HG03565 (cell line): ENCODE data around the gene GABRR1.
A peak's percentile ranks its signal among the peaks of the same experiment; 100 is the strongest.
"Not testable (repeated sequence)": the region's sequence is repeated elsewhere in the genome, so short reads cannot be mapped to it uniquely, and the experiment has no call there.

ENCODE experiments used
- ATAC-seq: cut with Tn5 transposase; IDR thresholded peaks from one replicate; pipeline ENCODE4 v1.9.1; 2021; ENCODE audit warnings: mild to moderate bottlenecking, moderate library complexity; ENCODE audit not compliant: unreplicated experiment

GABRR1 gene

DNA sequence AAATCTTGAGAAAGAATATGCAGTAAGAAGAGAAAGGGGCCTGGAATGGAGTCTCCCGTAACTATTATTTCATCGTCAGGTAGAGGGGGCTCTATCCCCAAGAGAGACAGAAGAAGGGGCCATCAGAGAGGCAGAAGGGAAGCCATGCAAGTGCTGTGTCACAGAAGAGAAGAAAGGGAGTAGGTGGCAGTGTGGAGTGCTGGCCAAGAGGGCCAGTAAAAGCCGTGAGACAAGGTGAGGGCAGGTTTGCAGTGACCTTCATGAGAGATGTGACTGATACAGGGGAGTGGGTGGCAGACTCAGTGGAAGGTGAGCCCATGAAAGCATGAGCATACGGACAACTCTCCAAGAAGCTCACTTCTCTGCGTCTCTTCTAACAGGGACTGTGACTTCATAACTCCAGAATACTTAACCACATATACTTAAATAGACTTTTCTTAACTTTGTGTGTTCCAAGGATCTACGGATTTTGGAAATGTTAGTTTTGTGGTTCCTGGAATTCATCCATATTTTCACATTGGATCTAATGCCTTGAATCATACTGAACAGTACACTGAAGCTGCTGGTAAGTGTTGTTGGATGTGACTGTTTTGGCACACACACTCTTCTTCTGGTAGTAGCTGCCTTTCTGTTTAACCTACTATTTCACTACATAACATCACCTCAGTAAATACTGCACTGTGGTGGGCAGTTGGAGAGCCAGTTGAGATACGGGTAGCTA lies 55.7 kb downstream of the GABRR1 start:
- no peak for ATAC-seq

DNA sequence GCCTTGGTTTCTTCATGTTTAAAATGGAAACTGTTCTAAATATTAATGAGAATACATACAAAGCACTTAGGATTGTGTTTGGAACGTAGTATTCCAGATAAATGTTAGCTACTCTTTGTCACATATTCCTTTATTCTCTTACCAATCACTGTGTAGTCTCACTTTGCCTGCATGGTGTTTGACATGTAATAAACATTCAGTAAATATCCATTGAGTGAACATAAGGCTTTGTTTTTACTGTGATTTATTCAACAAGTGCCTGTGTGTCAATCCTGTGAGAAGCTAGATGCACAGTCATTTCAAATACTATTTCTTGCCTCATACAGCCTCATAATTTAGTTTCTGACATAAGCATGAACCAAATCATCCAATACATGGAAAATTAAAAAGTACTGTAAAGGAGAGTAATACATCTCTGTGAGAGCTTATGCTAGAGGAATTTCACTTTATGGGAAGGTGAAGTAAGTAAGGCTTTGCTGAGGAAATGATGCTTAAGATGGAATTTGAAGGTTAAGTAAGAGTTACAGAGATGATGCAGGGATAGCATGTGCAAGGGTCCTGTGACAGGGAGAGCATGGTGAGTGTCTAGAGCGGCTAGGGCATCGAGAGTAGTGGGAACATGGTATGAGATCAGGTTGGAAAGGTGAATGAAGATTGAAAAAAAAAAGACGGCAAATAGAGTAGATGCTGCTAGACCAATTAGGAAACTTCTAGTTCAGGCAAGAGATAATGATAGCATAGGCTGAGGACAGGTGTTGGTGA lies 56.6 kb downstream of the GABRR1 start:
- ATAC-seq = no peak

- ATAC-seq = no peak
These were observed 63.0 kb downstream of the GABRR1 start for GRCh38 chr6:89154131-89154530.

DNA sequence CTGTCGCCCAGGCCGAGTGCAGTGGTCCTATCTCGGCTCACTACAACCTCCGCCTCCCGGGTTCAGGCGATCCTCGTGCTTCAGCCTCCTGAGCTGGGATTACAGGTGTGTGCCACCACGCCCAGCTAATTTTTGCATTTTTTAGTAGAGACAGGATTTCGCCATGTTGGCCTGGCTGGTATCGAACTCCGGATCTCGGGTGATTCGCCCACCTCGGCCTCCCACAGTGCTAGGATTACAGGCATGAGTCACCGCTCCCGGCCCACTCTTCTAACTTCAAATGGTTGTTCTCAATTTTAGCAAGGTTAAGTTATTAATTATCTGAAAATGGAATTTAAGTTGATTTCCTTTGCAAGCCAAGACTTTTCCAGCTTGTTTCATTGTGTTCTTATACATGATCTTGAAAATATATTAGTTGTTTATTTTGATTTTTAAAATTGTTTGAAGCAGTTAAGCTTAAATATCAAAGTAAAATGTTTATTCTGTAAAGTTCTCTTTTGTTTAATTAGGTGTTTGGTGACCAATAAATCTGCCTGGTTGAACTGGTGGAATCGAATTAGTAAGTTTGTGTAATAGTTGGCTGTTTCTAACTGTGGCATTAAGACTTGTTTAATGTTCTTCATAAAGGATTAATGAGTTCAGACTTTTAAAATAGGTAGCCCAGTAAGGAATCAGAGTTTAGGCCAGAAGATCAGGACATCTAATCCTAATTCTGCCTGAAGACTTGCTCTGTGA lies 69.0 kb downstream of the GABRR1 start:
- no peak for ATAC-seq

GRCh38 chr6:89146718-89147700 lies 70.1 kb downstream of the GABRR1 start:
- ATAC-seq = peak; percentile 7

- peak; percentile 30 for ATAC-seq
These were observed 71.0 kb downstream of the GABRR1 start, which contains the start of gene PM20D2 for GRCh38 chr6:89145956-89146717. PM20D2 (plus strand) TSS chr6:89146055; CDS start chr6:89146145, 90 bp downstream.

DNA sequence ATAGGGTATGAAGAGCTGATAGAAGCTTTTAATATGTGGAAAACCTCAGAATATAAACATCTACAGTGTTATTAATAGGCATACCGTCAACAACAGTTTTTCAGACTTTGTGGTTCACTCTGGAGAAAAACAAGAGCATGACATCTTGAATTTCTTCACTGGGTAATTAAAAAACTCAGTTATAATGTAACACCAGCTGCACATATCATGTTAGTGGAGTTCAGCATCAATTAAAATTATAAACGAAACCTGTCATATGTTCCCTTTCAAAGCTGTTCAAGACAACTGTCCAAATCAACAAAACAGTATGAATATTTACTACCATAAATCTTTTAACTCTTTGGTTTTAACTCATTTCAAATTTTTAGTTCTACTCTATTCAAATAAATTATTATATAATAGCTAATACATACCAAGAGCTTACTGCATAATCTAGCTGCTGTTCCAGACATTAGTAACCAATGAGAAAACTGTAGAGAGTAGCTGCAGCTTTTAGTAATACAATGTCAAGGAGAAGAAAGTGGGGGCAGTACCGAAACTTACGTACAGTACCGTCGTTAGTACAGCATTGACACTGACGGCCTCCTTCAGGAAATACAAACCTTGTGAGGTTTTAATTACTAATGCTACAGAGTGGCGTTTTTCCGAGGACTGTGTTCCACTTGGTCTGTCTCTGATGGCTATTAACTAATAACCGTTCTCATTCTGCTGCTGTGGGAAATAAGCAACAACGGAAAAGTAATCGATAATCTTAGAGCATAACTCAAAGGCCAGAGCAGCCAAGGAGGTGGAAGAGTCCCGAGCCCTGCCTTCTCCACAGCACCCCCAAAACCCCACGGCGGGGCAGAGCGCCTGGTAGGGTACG lies 71.8 kb downstream of the GABRR1 start:
- peak; percentile 42 for ATAC-seq

DNA sequence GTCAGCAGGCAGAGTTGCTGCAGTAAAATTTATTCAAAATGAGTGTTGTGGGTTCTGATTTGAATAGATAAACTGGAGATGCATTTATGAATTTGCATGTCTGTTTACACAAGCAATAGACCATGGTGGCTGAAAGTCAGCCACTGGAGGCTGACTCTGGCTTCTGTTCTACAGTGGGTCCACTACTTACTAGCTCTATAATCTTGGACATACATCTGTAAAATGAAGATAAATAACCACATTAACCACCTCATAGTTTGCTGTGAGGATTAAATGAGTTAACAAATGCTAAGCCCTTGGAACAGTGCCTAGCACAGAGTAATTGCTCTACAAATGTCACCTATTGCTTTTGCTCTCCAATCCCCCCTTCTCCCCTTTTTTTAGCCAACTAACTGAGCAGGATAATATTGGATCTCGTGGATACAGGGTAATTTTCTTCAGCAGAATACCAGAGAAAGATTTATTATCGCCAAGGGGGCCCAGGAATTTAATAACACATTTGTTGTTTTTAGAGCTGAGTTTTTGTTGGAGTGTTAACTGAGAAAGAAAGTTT lies 72.7 kb downstream of the GABRR1 start:
- peak; percentile 51 for ATAC-seq

DNA sequence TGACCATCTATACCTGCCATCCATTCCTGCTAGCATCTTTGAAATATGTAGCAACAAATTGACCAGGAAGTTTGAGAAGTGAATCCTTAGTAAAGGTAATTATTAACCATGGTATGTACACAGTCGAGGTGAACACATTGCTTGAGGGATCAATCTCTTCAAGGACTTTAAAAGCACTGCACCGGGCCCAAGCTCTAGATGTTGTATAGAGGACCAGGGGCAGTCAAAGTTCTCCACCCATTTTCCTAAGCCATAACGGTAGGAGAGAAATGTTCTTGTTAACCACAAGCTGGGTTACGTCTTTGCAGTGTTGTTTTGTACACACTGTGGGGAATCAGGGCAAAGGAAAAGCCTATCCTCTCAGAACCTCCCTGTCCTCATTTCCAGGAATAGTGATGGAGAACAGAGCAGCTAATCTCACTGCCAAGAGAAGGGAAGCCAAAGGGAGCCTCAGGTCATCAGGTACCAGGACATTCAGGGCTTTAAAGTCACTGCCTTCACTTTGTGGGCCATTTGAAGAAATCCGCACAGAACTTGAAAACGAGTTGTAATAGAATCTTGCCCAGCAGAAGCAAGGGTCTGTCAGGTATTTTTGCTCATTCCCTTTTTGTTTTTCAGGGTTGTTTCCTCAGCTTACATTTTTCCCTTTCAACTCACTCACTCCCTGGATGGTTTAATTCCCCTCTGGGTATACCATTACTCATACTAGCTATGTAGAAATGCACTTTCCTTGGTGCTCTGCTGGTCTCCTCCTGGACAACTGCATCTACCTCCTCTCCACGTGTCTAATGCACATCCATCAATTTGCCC lies 76.6 kb downstream of the GABRR1 start:
- no peak for ATAC-seq

DNA sequence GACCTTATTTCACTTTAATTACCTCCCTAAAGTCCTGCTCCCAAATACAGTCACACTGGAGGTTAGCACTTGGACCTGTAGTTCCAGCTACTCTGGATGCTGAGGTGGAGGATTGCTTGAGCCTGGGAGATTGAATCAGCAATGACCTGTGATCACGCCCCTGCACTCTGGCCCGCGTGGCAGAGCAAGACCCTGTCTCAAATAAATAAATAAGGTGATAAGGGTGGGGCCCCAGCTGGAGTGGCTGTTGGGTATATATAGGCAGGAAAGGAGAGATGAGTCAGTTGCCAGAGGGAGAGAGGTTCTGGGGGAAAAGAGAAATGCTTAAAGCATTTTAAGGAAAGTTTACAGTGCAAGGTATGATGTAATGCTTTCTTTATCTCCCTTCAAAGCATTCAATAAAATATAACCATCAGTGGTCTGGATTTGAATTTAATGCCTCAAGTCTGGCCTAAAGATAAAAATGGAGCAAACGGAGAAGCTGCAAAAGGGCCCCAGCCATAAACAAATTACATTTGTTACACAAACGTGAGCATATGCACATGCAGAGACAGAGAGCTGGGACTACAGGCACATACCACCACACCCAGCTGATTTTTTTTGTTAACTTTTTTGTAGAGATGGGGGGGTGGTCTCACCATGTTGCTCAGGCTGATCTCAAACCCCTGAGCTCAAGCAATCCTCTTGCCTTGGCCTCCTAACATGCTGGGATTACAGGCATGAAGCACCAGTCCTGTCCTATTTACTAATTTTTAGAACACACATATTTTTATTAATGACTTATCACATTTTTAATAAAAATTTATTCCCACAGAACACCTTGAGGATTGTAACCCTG lies 77.4 kb downstream of the GABRR1 start:
- no peak for ATAC-seq

GRCh38 chr6:89138173-89138572 lies 79.0 kb downstream of the GABRR1 start:
- ATAC-seq = no peak

DNA sequence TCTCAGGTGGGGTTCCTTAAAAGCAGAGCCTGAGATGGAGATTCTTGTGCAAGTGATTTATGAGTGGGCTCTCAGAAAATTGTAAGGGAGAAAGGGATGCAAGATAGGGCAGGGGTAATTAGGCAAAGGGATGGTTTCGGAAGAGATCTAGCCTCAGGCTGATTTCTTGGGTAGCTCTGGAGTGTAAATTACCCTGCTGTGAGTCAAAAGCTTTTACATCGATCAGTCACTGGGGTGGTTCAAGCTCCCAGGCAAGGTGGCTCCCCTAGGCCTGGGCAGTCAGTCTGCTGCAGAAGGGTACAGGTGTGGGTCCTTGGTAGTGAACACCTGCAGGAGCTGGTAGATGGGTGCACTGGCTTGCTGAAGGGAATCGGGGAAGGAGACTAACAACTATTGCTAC lies 82.4 kb downstream of the GABRR1 start:
- ATAC-seq = no peak

GRCh38 chr6:89133981-89134380 lies 83.2 kb downstream of the GABRR1 start:
- ATAC-seq = no peak

GRCh38 chr6:89132057-89132456 lies 85.1 kb downstream of the GABRR1 start:
- ATAC-seq = no peak

- no peak for ATAC-seq
These were observed 85.6 kb downstream of the GABRR1 start for GRCh38 chr6:89131599-89131998.

DNA sequence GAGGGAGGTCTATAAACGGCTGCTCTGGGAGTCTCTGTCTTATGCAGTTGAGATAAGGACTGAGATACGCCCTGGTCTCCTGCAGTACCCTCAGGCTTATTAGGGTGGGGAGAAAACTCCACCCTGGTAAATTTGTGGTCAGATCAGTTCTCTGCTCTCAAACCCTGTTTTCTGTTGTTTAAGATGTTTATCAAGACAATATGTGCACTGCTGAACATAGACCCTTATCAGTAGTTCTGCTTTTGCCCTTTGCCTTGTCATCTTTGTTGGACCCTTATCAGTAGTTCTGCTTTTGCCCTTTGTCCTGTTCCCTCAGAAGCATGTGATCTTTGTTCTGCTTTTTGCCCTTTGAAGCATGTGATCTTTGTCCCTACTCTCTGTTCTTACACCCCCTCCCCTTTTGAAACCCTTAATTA lies 88.9 kb downstream of the GABRR1 start:
- ATAC-seq = not testable (repeated sequence)
